Measurements from ENCODE around the gene KCP. TPM values are rescaled to one million over a fixed set of nuclear protein-coding genes. Genes with fewer than 3 reads are reported as not detected.
A peak's percentile ranks its signal among the peaks of the same experiment; 100 is the strongest.
"Not testable (repeated sequence)": the region's sequence is repeated elsewhere in the genome, so short reads cannot be mapped to it uniquely, and the experiment has no call there.

KCP gene
- total and polyA plus RNA-seq, 8 donors: 0.73 to 2.3 (median 1.6) TPM; not detected in 5

- Histone ChIP-seq H3K27ac (no peak overlapping the region), H3K9me3 (no peaks in the 10 kb centered on the region), H3K27me3 (peaks cover 10 to 85% (median 40%) of the 10 kb centered on the region in 3 donors), H3K4me3 (peak overlapping the region; percentile 20 to 44 (median 28)), H3K36me3 (no peaks in the 10 kb centered on the region), H3K4me1 (peaks cover 16 to 32% (median 22%) of the 10 kb centered on the region in 4 donors)
- peak in 1 of 2 donors; percentile 16 for DNase-seq
- TF ChIP-seq CTCF (IDR thresholded peaks at IDR 0.05) (no peak), POLR2AphosphoS5 (IDR thresholded peaks at IDR 0.05) (no peak), POLR2A (IDR thresholded peaks at IDR 0.05) (no peak), EP300 (IDR thresholded peaks at IDR 0.05) (no peak)
- intact Hi-C loops (cut with DNase I; ENCODE audit: low total_unique reads): no loop called here
- WGBS, 5 donors: 4 to 9% (median 6%) methylated on average over 24 to 34 of the region's 34 CpGs
Observed at GRCh38 chr7:128915271-128915819, 4.8 kb upstream of the KCP start.

- Histone ChIP-seq H3K4me3 (peak overlapping the region in 2 of 4 donors; percentile 26 to 44), H3K4me1 (peaks cover 22 to 39% (median 28%) of the 10 kb centered on the region in 4 donors), H3K27ac (no peak overlapping the region), H3K27me3 (peaks cover 10 to 87% (median 47%) of the 10 kb centered on the region in 3 donors), H3K36me3 (no peaks in the 10 kb centered on the region), H3K9me3 (no peaks in the 10 kb centered on the region)
- 28 to 60% (median 50%) methylated on average over 9 to 11 of the region's 11 CpGs for WGBS, 5 donors
- peak in 1 of 2 donors; percentile 18 for DNase-seq
- intact Hi-C loops (cut with DNase I; ENCODE audit: low total_unique reads): no loop called here
- TF ChIP-seq POLR2A (IDR thresholded peaks at IDR 0.05) (no peak), CTCF (IDR thresholded peaks at IDR 0.05) (no peak), EP300 (IDR thresholded peaks at IDR 0.05) (no peak), POLR2AphosphoS5 (IDR thresholded peaks at IDR 0.05) (no peak)
Observed at GRCh38 chr7:128914566-128915151, 4.2 kb upstream of the KCP start.

GRCh38 chr7:128913870-128914565 lies 3.5 kb upstream of the KCP start:
- Histone ChIP-seq H3K27me3 (peaks cover 10 to 90% (median 51%) of the 10 kb centered on the region in 3 donors), H3K4me1 (peaks cover 25 to 44% (median 32%) of the 10 kb centered on the region in 4 donors), H3K9me3 (no peaks in the 10 kb centered on the region), H3K36me3 (no peaks in the 10 kb centered on the region), H3K27ac (no peak overlapping the region), H3K4me3 (no peak overlapping the region)
- TF ChIP-seq EP300 (IDR thresholded peaks at IDR 0.05) (no peak), CTCF (IDR thresholded peaks at IDR 0.05) (no peak), POLR2AphosphoS5 (IDR thresholded peaks at IDR 0.05) (no peak), POLR2A (IDR thresholded peaks at IDR 0.05) (no peak)
- WGBS, 5 donors: 81 to 84% (median 83%) methylated on average over 7 to 10 of the region's 10 CpGs
- DNase-seq: peak in 1 of 2 donors; percentile 1
- intact Hi-C loops (cut with DNase I; ENCODE audit: low total_unique reads): no loop called here

GRCh38 chr7:128912709-128913495 lies 2.4 kb upstream of the KCP start:
- intact Hi-C loops (cut with DNase I; ENCODE audit: low total_unique reads); H3K27ac ChIP-seq: not testable (repeated sequence)
- 81 to 98% (median 93%) methylated on average over 3 to 11 of the region's 20 CpGs for WGBS, 5 donors

More at GRCh38 chr7:128912709-128913495, 2.4 kb upstream of the KCP start:
- H3K9me3 ChIP-seq, H3K4me3 ChIP-seq, H3K36me3 ChIP-seq: not testable (repeated sequence)
- peaks cover 10 to 89% (median 55%) of the 10 kb centered on the region in 3 donors for H3K27me3 ChIP-seq
- H3K4me1 ChIP-seq: peaks cover 25 to 44% (median 32%) of the 10 kb centered on the region in 4 donors
- DNase-seq: peak in 1 of 2 donors; percentile 0

Measured in stomach (tissue), 9 donors.